ENCODE results near the gene PRDX5. TPM values are rescaled to one million over a fixed set of nuclear protein-coding genes. Genes with fewer than 3 reads are reported as not detected.

The PRDX5 gene
- total and polyA plus RNA-seq, 7 experiments from 2014 or later = 41.4 to 195 (median 59.6) TPM

GRCh38 chr11:64352099-64352994 is 34.4 kb downstream of the PRDX5 start:
- peaks cover 5 to 13% (median 6%) of the 10 kb centered on the region in 7 donors for H3K4me1 Mint-ChIP-seq
- H3K27me3 Mint-ChIP-seq = no peaks in the 10 kb centered on the region
- DNase-seq = no peak
- no peak overlapping the region for H3K27ac Mint-ChIP-seq
- no peak overlapping the region for H3K4me3 Mint-ChIP-seq
- Histone ChIP-seq H3K4me1 (ENCODE audit: control insufficient read depth in 2 of 2, insufficient read depth in 2 of 2, low read length in 2 of 2) (peaks cover 0 to under 1% of the 10 kb centered on the region in 2 donors), H3K27me3 (ENCODE audit: control insufficient read depth in 2 of 2, insufficient read depth in 2 of 2, low read length in 2 of 2) (no peaks in the 10 kb centered on the region), H3K27ac (ENCODE audit: low read depth, low read length) (no peak overlapping the region), H3K4me3 (ENCODE audit: low read length) (no peak overlapping the region), H3K36me3 (ENCODE audit: control insufficient read depth in 2 of 3, insufficient read depth in 3 of 3, low read length in 3 of 3) (peaks cover 0 to 52% (median 3%) of the 10 kb centered on the region in 3 experiments), H3K9me3 (ENCODE audit: control insufficient read depth in 2 of 3, low read length in 3 of 3) (no peaks in the 10 kb centered on the region)
- peaks cover 0 to 3% (median 0%) of the 10 kb centered on the region in 5 donors for H3K36me3 Mint-ChIP-seq
- intact Hi-C loops (cut with micrococcal nuclease) = no loop called here
- POLR2A ChIA-PET = no interaction called here
- H3K9me3 Mint-ChIP-seq = no peaks in the 10 kb centered on the region
- CTCF ChIA-PET = interaction anchor here (0.5 to 3.5 kb wide), 4 partner anchors 35 to 1711 kb away, joined by 3 to 18 read pairs (median 4); partner anchors contain the start of genes PRDX5 and TRMT112
- ATAC-seq = no peak

- Histone ChIP-seq H3K27me3 (ENCODE audit: control insufficient read depth in 2 of 2, insufficient read depth in 2 of 2, low read length in 2 of 2) (no peaks in the 10 kb centered on the region), H3K36me3 (ENCODE audit: control insufficient read depth in 2 of 3, insufficient read depth in 3 of 3, low read length in 3 of 3) (peaks cover 0 to 51% (median 3%) of the 10 kb centered on the region in 3 experiments), H3K4me3 (ENCODE audit: low read length) (no peak overlapping the region), H3K4me1 (ENCODE audit: control insufficient read depth in 2 of 2, insufficient read depth in 2 of 2, low read length in 2 of 2) (peaks cover 0 to 9% of the 10 kb centered on the region in 2 donors), H3K9me3 (ENCODE audit: control insufficient read depth in 2 of 3, low read length in 3 of 3) (no peaks in the 10 kb centered on the region), H3K27ac (ENCODE audit: low read depth, low read length) (no peak overlapping the region)
- Mint-ChIP-seq H3K9me3 (no peaks in the 10 kb centered on the region), H3K4me1 (peaks cover 5 to 20% (median 13%) of the 10 kb centered on the region in 7 donors), H3K4me3 (no peak overlapping the region), H3K27ac (no peak overlapping the region), H3K36me3 (peaks cover 0 to 3% (median 0%) of the 10 kb centered on the region in 5 donors), H3K27me3 (no peaks in the 10 kb centered on the region)
- POLR2A ChIA-PET = interaction anchor here (0.7 kb wide), 1 partner anchor 36 kb away, joined by 3 read pairs; the partner anchor contains the start of genes PRDX5 and TRMT112
- ATAC-seq = no peak
- intact Hi-C loops (cut with micrococcal nuclease) = no loop called here
- CTCF ChIA-PET = interaction anchor here (0.5 to 3.5 kb wide), 5 partner anchors 36 to 1712 kb away, joined by 3 to 18 read pairs (median 3); partner anchors contain the start of genes PRDX5 and TRMT112
- DNase-seq = no peak
Observed at GRCh38 chr11:64352995-64353714, 35.2 kb downstream of the PRDX5 start.

GRCh38 chr11:64353715-64354506 is 36.0 kb downstream of the PRDX5 start:
- DNase-seq = no peak
- Mint-ChIP-seq H3K4me1 (peaks cover 5 to 21% (median 15%) of the 10 kb centered on the region in 7 donors), H3K27ac (no peak overlapping the region), H3K27me3 (no peaks in the 10 kb centered on the region), H3K36me3 (peaks cover 0 to 3% (median 0%) of the 10 kb centered on the region in 5 donors), H3K9me3 (no peaks in the 10 kb centered on the region), H3K4me3 (no peak overlapping the region)
- no peak overlapping the region for H3K27ac ChIP-seq (ENCODE audit: low read depth, low read length)
- H3K4me1 ChIP-seq (ENCODE audit: control insufficient read depth in 2 of 2, insufficient read depth in 2 of 2, low read length in 2 of 2) = peaks cover 5 to 16% of the 10 kb centered on the region in 2 donors
- H3K4me3 ChIP-seq (ENCODE audit: low read length) = no peak overlapping the region
- H3K9me3 ChIP-seq (ENCODE audit: control insufficient read depth in 2 of 3, low read length in 3 of 3) = no peaks in the 10 kb centered on the region
- CTCF ChIA-PET = interaction anchor here (0.6 to 3.5 kb wide), 2 partner anchors 25 to 37 kb away, joined by 3 to 18 read pairs; partner anchors contain the start of genes PRDX5 and TRMT112
- intact Hi-C loops (cut with micrococcal nuclease) = no loop called here
- POLR2A ChIA-PET = interaction anchor here (0.7 kb wide), 1 partner anchor 36 kb away, joined by 3 read pairs; the partner anchor contains the start of genes PRDX5 and TRMT112
- no peaks in the 10 kb centered on the region for H3K27me3 ChIP-seq (ENCODE audit: control insufficient read depth in 2 of 2, insufficient read depth in 2 of 2, low read length in 2 of 2)
- peaks cover 0 to 43% (median 3%) of the 10 kb centered on the region in 3 experiments for H3K36me3 ChIP-seq (ENCODE audit: control insufficient read depth in 2 of 3, insufficient read depth in 3 of 3, low read length in 3 of 3)
- ATAC-seq = no peak

GRCh38 chr11:64355078-64355940 is 37.4 kb downstream of the PRDX5 start:
- no peaks in the 10 kb centered on the region for H3K27me3 ChIP-seq (ENCODE audit: control insufficient read depth in 2 of 2, insufficient read depth in 2 of 2, low read length in 2 of 2)
- ChIA-PET CTCF (interaction anchor here (0.6 to 3.5 kb wide), 6 partner anchors 21 to 1293 kb away, joined by 3 to 18 read pairs (median 4); partner anchors contain the start of genes FERMT3, PRDX5 and TRMT112), POLR2A (interaction anchor here (0.6 to 1.1 kb wide), 3 partner anchors 38 to 803 kb away, joined by 3 to 4 read pairs (median 4); partner anchors contain the start of genes PRDX5 and TRMT112)
- H3K9me3 ChIP-seq (ENCODE audit: control insufficient read depth in 2 of 3, low read length in 3 of 3) = no peaks in the 10 kb centered on the region
- no peak overlapping the region for H3K27ac ChIP-seq (ENCODE audit: low read depth, low read length)
- intact Hi-C loops (cut with micrococcal nuclease) = loop anchor here in 1 of 2 donors (1.0 to 5.0 kb wide), 4 partner anchors 13 to 148 kb away; partner anchors contain the start of genes ESRRA, FERMT3 and PRDX5
- peaks cover 0 to 35% (median 3%) of the 10 kb centered on the region in 3 experiments for H3K36me3 ChIP-seq (ENCODE audit: control insufficient read depth in 2 of 3, insufficient read depth in 3 of 3, low read length in 3 of 3)
- Mint-ChIP-seq H3K4me3 (no peak overlapping the region), H3K27me3 (no peaks in the 10 kb centered on the region), H3K4me1 (peaks cover 15 to 30% (median 24%) of the 10 kb centered on the region in 7 donors), H3K9me3 (no peaks in the 10 kb centered on the region), H3K36me3 (peaks cover 0 to 10% (median 0%) of the 10 kb centered on the region in 5 donors), H3K27ac (no peak overlapping the region)
- DNase-seq (peak in 6 of 9 donors; percentile 27 to 52 (median 40)), ATAC-seq (peak; percentile 60)
- peaks cover 10 to 16% of the 10 kb centered on the region in 2 donors for H3K4me1 ChIP-seq (ENCODE audit: control insufficient read depth in 2 of 2, insufficient read depth in 2 of 2, low read length in 2 of 2)
- no peak overlapping the region for H3K4me3 ChIP-seq (ENCODE audit: low read length)

All from naive thymus-derived CD4-positive, alpha-beta T cell (primary cell).